Fibroblast of pulmonary artery (primary cell): Measurements from ENCODE around the gene AFP.

Source experiments
- DNase-seq: peaks from one replicate; pipeline ENCODE4 v3.0.0-alpha.2; 2010; ENCODE audit warnings: low read depth
- H3K4me3 ChIP-seq: replicated peaks from 2 replicates; pipeline ENCODE4 v1.5.1; 2011; ENCODE audit warnings: low read depth, mild to moderate bottlenecking, control low read depth, low read length, moderate library complexity
- CTCF ChIP-seq: IDR thresholded peaks from 2 replicates; pipeline ENCODE4 v1.5.1; 2011; ENCODE audit warnings: mild to moderate bottlenecking, control low read depth, low read length, inconsistent platforms; ENCODE audit errors: missing control alignments

The AFP gene

GRCh38 chr4:73419106-73420038, 16.6 kb upstream of the AFP start:
- DNase-seq, result no peak
- TF ChIP-seq CTCF, result no peak

GRCh38 chr4:73420615-73421014, 15.4 kb upstream of the AFP start:
- no peak for TF ChIP-seq CTCF
- DNase-seq, result no peak
- no peak overlapping the region for H3K4me3 ChIP-seq

More at GRCh38 chr4:73419106-73420038, 16.6 kb upstream of the AFP start:
- H3K4me3 ChIP-seq, result no peak overlapping the region

DNA sequence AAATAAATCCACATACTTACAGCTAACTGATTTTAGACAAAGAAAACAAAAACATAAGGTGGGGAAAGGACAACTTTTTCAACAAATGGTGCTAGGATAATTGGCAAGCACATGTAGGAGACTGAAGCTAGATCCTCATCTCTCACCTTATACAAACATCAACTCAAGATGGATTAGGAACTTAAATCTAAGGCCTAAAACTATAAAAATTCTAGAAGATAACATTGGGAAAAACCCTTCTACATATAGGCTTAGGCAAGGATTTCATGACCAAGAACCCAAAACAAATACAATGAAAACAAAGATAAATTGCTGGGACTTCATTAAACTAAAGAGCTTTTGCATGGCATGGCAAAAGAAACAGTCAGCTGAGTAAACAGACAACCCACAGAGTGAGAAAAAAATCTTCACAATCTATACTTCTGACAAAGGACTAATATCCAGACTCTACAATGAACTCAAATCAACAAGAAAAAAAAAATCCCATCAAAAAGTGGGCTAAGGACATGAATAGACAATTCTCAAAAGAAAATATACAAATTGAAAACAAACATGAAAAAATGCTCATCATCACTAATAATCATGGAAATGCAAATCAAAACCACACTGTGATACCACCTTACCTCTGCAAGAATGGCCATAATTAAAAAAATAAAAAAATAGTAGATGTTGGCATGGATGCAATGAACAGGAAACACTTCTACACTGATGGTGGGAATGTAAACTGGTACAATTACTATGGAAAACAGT, 14.1 kb upstream of the AFP start:
- no peak for TF ChIP-seq CTCF
- no peak overlapping the region for H3K4me3 ChIP-seq
- no peak for DNase-seq

DNA sequence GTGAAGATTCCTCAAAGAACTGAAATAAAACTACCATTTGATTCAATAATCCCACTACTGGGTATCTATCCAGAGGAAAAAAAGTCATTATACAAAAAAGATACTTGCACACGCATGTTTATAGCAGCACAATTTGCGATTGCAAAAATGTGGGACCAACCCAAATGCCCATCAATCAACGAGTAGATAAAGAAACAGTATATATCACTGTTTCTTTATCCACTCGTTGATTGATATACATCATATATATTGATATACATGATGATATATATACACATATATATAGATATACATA, 13.6 kb upstream of the AFP start:
- no peak overlapping the region for H3K4me3 ChIP-seq
- no peak for DNase-seq

GRCh38 chr4:73423184-73423583, 12.8 kb upstream of the AFP start:
- no peak for TF ChIP-seq CTCF
- no peak overlapping the region for H3K4me3 ChIP-seq
- DNase-seq, result no peak

More for the DNA sequence above, 13.6 kb upstream of the AFP start:
- no peak for TF ChIP-seq CTCF

DNA sequence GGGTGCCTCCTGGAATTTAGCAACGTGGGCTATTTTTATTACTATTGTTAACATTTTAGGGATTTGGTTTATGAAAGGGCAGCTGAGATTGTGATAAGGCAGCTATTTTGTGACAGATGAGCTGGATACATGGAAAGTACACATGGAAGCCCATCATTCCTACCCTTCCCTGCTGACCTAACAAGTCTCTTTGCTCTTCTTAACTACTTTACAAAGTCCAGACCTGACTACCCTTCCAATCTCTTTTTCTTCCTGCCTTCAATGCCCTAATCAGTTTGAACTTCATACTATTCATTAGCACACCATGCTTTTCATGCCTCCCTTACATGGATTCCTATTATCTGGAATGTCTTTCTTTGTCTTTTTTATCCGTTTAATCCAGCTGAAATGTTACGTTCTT, 9.4 kb upstream of the AFP start:
- DNase-seq, result no peak
- TF ChIP-seq CTCF, result no peak
- H3K4me3 ChIP-seq, result no peak overlapping the region
